ENCODE data around the gene RABGAP1.
A peak's percentile ranks its signal among the peaks of the same experiment; 100 is the strongest.

RABGAP1 gene

DNA sequence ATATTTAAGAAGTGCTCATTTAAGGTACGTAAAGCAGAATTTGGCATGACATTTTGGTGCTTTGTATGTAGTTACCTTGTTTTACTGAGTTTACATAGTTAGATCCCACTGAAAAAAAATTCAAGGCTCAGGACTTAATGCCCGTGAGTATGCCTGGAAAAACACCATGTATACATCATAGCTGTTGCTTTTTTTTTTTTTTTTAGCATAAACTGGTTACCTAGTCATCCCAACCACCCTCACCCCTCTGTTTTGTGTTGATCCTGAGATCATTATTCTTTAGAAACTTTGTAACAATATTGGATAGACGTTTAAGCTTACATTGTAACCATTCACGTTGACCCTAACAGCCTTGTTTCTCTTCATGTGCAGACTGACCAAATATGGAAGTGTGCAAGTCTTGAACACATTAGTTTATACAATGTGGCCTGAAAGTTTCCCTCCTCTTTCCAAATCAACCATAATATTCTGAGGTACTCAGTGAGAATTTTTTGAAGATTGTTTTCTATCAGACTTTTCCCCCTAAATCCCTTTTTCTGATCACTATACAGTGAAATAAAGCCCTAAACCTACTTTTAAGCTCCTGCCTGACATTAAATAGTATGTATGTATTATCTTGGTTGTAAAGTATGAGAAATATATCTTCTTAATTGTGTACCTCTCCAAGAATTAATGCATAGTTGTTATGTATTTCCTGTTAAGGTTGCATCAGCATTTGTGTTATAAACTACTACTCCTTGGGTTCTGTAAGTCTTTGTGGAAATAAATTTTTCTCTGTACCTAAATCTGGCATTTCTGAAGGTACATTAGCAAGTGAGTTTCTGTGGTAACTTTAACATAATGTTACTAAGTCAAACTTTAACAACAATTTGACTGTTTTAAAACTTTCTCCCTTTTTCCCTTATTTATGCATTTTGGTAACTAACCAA is 4.4 kb downstream of the RABGAP1 start:
- no peak for DNase-seq (ENCODE audit: low read depth in 2 of 2)

DNA sequence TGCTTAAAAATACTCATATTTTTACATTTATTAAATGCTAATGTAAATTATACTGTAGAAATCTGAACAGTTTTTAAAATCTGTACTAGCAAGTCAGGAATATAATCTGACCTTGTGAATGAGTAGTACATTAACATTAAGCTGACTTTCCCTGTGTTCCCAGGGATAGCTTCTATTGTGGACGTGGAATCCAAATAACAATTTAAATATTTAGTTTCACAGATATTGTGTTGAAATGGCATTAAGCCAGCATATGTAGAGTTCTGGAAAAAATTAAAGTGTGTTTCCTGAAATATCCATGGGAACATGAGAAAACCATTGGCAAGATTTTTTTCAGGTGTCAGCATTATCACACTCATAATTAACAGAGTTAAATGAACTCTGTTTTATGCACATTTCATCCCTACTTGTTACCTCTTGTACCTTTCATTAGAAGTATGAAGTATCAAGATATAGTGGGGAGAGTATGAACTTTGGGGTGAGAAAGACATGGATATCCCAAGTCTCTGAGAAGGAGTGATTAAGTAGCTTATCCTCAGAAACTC is 5.7 kb downstream of the RABGAP1 start:
- DNase-seq (ENCODE audit: low read depth in 2 of 2): no peak

DNA sequence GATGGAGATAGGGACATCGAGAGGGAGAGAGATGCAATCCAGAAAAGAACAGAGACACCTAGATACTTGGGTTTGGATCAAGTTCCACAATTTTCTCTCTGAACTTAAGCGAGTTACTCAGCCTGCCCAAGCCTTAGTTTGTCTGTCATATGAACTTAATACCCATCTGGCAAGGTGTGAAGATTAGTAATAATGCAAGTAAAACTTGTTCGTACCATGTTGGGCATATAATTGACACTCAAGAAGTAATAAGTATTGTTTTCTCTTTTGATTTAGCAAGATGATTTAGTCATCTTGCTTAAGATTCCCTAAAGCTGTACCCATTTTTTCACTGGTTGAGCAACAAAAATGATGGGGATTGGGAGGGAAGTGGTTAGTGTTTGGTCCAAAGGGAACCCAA is 7.5 kb downstream of the RABGAP1 start:
- DNase-seq (ENCODE audit: low read depth in 2 of 2): no peak

DNA sequence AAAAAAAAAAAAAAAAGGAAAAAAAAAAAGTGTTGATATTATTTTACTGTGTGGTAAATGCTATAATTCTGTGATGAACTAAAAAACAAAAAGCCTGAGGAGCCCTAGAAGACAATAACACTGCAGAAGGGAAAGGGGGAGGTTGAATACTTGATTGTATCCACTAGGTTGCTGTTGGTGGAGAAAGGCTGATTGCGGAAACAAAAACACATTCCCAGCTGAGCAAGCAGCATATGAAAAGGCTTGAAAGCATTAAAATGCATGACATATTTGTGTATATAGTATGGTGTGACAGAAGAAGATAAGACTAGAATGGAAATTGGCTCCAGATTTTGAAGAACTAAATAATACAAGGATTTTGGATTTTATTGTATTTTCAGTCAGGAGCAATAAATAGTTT is 8.9 kb downstream of the RABGAP1 start:
- DNase-seq (ENCODE audit: low read depth in 2 of 2): no peak

DNA sequence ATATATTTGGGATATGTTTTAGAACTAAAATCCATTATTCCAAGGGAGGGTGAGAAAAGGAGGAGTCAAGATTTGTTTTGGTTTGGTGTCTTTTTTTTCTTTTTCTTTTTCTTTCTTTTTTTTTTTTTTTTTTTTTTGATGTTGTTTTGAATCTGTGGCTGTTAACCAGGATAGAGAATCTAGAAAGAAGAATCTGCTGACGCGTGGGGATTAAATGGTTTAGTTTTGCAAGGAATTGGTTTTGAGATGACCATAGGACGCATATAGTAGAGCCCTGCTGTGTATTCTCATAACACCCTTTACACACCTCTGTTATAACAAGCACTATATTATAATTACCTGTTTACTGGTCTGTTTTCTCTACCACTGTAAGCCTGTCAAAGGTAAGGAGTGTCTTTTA is 9.4 kb downstream of the RABGAP1 start:
- no peak for DNase-seq (ENCODE audit: low read depth in 2 of 2)

DNA sequence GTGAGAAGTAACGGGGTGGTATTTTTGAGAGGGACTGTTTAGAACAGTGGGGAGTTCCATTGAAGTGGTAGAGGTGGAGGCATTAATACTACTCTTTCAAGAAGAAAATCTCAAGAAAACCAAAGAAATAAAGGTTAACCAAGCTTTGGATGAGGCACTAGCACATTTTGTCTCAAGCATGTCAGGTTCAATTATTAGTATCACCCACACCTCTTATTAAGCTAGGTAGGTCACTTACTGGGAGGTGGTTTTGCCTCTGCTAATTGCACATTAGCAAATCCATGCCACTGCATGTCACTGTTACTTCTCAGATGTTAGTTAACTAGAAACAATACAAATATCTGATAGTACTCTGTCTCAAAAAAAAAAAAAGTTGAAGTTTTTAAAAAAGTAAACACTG is 10.2 kb downstream of the RABGAP1 start:
- DNase-seq (ENCODE audit: low read depth in 2 of 2): no peak

DNA sequence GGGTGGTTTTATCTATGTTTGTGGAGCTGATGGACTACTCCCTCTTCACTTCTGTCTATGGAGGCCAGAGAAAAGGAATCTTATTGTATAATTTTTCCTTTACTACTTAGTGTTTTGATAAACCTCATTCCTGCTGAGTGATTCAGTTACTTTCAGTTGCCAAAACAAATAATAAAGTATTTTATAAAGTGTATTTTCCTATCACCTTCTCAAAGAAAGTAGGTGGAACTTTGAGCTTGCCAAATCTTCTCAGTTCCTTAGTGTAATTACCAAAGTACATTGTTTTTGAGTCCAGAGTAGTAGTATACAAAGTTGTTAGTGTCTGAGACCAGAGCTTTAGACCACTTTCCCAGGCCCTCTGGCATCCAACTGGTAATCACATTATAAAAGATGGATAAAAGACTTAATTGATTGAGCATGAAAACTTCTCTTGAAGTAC is 13.5 kb downstream of the RABGAP1 start:
- no peak for DNase-seq (ENCODE audit: low read depth in 2 of 2)

DNA sequence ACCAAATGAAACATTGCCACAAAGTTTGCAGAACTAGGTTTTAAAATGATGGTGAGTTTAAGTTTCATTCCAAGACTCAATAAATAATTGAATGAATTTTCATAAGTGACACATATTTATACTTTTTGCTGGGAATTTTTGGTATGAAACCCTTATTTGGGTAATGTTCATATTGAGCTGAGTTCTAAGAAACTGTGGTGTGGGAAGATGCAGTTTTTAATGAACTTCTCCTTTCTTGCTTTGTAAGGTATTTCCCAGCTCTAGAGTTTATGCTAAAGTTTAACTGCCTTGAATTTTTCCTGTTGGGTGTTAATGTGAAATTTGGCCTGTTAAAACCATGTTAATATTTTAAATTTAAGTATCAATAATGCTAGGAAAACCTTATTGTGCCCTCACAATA is 15.1 kb downstream of the RABGAP1 start:
- DNase-seq (ENCODE audit: low read depth in 2 of 2): no peak

DNA sequence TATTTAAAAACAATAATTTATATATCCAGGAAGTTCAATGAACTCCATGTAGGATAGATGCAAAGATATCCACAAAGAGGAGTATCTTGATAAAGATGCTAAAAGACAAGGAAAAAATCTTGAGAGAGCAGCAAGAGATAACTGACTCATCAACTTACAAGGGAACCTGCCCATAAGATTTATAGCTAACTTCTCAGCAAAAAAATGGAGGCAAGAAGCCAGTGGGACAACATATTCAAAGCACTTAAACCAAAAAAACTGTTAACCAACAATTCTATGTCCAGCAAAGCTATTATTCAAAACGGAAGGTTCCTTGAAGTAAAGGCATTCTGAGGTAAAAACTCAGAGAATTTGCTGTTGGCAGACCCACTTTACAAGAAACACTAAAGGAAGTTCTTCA is 20.3 kb downstream of the RABGAP1 start:
- no peak for DNase-seq (ENCODE audit: low read depth in 2 of 2)

DNA sequence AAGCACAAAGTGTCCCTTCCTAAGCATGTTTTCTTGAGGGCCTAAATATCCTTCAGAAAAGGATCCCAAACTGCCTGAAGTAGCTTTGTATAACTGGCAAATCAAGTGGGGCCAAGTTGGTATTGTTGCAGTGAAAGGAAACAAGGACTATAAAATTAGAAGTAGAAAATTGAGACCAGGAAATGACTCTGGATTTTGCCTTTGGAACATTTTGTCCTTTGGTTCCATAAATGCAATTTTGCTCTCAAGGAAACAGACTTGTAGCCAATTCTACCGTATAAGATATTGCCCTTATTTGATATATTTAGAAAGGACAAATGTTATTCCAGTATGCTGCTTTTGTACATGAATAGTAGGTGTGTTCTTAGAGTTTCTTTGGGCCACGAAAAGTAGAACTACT is 34.4 kb downstream of the RABGAP1 start:
- no peak for DNase-seq (ENCODE audit: low read depth in 2 of 2)

DNA sequence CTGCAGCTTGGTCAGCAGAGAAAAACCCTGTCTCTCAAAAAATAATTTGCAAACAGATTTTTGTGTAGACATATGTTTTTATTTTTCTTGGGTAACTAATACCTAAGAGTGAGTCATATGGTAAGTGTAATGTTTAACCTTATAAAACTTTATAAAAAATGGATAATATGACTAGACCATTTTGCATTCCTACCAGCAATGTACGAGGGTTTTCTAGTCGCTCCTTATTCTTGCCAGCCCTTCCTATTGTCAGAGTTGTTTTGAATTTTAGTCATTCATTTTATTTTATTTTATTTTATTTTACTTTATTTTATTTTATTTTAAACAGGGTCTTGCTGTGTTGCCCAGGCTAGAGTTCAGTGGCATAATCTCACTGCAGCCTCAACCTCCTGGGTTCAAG is 37.8 kb downstream of the RABGAP1 start:
- no peak for DNase-seq (ENCODE audit: low read depth in 2 of 2)

DNA sequence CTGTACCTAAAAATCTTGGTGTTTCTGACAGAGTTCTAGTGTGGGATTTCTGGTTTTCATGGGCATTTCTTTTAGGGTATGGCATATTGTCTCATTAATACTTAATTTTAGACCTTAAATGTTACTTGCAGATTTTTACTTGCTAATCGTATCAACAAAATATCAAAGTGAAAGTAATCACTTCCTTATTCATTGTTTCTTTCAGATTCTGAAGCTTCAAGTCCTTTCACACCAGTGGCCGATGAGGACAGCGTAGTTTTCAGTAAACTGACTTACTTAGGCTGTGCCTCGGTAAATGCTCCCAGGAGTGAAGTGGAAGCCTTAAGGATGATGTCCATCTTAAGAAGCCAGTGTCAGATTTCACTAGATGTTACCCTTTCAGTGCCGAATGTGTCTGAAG is 45.2 kb downstream of the RABGAP1 start:
- DNase-seq (ENCODE audit: low read depth in 2 of 2): no peak

DNA sequence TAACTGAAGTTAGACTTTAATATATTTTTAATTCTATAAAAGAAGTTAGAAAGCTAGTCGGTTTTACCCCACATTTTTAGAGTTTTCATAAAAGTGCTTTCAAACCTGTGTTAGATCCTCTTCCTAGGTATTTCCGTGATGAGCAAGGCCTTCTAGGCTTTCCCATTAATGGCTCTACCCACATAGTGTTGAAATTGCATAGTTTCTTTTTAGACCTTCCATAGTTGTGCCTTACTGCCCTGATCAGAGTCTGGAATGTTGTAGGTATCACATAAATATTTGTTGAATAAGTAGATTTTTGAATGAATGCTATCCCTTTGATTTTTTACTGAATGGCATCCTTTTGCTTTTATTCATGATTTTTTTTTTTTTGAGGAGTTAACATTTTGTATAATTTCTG is 47.3 kb downstream of the RABGAP1 start:
- DNase-seq (ENCODE audit: low read depth in 2 of 2): no peak

DNA sequence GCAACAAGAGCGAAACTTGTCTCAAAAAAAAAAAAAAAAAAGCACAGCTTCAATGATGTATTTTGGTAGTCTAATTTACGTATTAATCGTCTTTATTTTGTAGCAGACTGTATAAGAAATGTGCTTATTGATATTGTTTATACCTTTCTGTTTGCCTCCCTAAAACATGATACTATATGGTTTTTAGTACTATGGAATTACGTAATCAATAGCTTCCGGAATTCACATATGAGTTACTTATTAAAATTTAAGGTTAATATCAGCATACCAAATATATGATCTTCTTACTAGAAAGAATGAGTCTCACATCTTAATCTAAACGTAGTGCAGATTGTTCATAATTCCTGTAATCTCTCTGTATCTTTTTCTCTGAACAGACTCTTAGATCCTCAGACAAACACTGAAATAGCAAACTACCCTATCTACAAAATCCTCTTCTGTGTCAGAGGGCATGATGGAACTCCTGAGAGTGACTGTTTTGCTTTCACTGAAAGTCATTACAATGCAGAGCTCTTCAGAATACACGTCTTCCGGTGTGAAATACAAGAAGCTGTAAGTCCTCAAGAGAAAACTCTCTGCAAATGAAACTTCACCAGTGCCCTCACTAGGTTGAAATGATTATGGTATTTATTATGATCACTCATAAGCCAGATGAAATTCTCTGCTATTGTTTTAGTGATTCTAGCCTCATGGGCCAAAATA is 48.3 kb downstream of the RABGAP1 start:
- no peak for DNase-seq (ENCODE audit: low read depth in 2 of 2)

DNA sequence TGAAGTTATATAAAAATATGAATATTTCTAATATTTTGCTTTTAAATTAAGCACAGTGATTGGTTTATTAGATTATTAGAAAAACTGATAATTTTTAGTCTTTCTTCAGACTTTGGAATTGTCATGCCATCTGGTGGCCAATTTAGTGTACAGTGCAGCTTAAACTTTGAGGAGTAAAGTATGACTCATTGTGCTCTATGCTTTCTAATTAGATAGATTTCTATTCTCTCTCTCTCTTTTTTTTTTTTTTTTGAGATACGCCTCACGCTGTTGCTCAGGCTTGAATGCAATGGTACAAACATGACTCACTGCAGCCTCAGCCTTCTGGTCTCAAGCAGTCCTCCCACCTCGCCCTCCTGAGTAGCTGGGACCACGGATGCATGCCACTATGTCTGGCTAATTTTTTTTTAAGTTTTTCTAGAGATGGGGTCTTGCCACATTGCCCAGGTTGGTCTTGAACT is 50.6 kb downstream of the RABGAP1 start:
- DNase-seq (ENCODE audit: low read depth in 2 of 2): peak in 1 of 2 donors; percentile 6

DNA sequence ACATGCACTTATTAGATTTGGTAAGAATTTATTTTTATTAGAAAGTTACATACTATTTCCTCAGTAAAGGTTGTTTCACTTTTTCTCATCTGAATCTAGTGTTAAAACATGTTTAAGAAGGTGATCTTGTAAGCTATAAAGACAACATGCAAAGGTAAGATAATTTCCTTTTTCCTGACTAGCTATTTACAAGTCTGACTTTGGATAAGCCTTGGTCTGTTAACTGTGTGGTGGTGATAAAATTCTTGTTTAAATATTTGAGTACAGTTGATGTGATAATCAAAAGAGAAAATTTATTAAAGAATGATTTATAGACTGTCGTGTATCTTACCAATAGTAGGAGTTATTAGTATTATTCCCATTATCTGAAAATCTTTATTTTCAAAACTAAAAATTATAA is 55.8 kb downstream of the RABGAP1 start:
- no peak for DNase-seq (ENCODE audit: low read depth in 2 of 2)

DNA sequence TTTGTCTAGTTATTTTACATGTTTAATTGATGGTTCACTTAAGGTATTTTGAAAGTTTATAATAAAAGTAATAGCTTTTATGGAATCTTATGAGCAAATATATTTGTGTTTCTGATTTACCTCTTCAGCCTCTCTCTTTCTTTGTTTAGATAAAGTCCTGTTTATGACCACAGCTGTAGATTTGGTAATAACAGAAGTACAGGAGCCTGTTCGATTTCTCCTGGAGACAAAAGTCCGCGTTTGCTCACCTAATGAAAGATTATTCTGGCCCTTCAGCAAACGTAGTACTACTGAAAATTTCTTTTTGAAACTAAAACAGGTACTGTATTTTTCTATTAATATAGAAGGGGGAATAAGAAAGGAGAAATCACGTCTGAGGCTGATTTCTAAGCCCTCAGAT is 57.6 kb downstream of the RABGAP1 start:
- DNase-seq (ENCODE audit: low read depth in 2 of 2): no peak

DNA sequence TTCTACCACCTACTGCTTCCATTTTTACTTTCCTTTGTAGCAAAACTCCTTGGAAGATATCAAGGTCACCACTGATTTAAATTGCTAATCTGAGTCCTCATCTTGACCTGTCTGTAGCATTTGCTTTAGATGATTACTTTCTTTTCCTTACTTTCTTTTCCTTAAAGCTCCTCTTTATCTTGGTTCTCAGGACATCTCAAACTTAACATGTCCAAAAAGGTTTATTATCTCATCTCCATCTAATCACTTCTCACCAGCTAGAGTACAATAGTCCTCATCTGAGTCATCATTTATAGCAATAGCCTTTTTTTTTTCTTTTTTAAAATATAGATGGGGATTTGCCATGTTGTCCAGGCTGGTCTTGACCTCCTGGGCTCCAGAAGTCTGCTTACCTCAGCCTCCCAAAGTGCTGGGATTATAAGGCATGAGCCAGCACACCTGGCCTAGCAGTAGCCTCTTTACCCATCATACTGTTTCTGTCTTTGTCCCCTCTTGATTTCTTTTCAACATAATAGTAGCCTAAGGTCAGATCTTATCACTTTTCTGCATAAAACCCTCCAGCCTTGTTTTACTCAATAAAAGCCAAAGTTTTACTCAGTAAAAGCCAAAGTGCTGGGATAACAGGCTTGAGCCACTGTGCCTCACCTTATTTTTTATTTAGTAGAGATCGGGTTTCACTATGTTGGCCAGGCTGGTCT is 59.7 kb downstream of the RABGAP1 start:
- DNase-seq (ENCODE audit: low read depth in 2 of 2): no peak

DNA sequence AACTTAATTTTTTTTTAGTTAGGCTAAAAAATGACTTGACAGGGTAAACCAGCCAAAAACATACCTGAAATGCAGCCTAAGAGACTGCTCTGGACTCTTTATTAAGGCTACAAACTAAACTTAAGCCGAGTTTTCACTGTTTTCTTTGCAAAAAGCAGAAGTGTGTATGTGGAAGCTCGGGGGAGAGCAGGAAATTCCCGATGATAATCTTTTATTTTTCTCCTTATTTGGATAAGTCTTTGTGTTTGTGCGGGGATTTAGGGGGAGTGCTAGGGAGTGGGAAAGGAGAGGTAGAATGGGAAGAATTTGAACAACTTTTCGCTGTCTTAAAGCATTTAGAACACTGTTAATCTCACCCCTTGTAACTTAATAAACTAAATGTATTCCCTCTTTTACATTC is 61.9 kb downstream of the RABGAP1 start:
- no peak for DNase-seq (ENCODE audit: low read depth in 2 of 2)

DNA sequence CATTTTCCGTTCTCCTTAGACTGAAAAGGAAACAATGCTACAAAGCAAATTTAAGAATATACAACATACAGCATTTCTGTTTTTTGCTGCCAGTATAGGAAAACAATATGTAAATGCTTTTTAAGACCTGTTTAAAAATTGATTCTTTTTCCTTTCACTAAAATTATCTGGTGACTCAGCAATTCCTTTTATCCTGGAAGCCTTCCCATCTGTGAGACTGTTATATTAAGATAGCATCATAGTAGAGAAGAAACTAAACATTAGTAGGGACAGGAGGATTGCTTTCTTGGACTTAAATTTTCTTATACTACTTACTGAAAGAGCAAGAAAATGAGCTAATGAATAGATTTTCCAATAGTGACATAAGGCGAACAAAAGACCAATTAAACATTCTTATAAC is 62.6 kb downstream of the RABGAP1 start:
- DNase-seq (ENCODE audit: low read depth in 2 of 2): no peak

DNA sequence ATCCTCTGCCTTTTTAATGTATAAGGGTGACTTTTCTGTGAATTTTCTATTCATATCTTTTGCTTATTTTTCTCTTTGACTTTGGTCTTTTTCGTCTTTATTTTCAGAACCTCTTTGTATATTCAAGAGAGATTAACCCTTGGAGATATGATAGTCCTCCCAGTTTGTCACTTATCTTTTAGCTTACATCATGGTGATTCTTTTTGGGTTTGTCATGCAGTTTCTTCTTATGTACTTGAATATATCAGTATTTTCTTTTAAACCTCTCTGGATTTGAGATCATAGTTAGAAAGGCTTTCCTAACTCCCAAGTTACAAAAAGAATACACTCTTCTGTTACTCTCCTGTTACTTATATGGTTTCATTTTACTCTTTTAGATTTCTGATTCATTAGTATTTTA is 65.1 kb downstream of the RABGAP1 start:
- DNase-seq (ENCODE audit: low read depth in 2 of 2): no peak

DNA sequence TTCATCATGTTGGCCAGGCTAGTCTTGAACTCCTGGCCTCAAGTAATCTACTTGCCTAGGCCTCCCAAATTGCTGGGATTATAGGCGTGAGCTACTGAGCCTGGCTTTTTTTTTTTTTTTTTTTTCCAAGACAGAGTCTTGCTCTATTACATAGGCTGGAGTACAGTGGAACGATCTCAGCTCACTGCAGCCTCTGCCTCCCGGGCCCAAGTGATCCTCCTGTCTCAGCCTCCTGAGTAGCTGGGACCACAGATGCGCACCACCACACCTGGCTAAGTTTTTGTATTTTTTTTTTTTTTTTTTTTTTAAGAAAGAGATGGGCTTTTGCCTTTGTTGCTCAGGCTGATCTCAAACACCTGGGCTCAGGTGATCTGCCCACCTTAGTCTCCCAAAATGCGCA is 66.4 kb downstream of the RABGAP1 start:
- no peak for DNase-seq (ENCODE audit: low read depth in 2 of 2)

All from stimulated activated CD8-positive, alpha-beta memory T cell treated with anti-CD3 and anti-CD28 coated beads, Interleukin-15, amount 100 ng/mL, for 48 hours (primary cell).